BLaER1 treated with 17β-estradiol and CSF1 and Interleukin-3, amounts not matched to agents 10 nM and 100 nM (cell line): Measurements from ENCODE around the gene ZC3H13.

Source experiments
- H3K27ac ChIP-seq, 11 experiments: shearing (Covaris generic); formaldehyde crosslinking; 2 replicates each; pipeline ENCODE4 v1.8.1; 2022
- H3K27me3 ChIP-seq, 11 experiments: shearing (Covaris generic); formaldehyde crosslinking; 2 replicates each; pipeline ENCODE4 v1.8.1; 2022
- H3K36me3 ChIP-seq, 11 experiments: shearing (Covaris generic); formaldehyde crosslinking; 2 replicates each; pipeline ENCODE4 v1.8.1; 2022
- H3K4me1 ChIP-seq, 10 experiments: shearing (Covaris generic); formaldehyde crosslinking; 2 replicates each; pipeline ENCODE4 v1.8.1; 2022
- H3K4me2 ChIP-seq, 11 experiments: shearing (Covaris generic); formaldehyde crosslinking; 2 replicates each; pipeline ENCODE4 v1.8.1; 2022
- H3K4me3 ChIP-seq, 10 experiments: shearing (Covaris generic); formaldehyde crosslinking; 2 replicates each; pipeline ENCODE4 v1.8.1; 2022
- H3K9ac ChIP-seq, 11 experiments: shearing (Covaris generic); formaldehyde crosslinking; 2 replicates each; pipeline ENCODE4 v1.8.1; 2022
- H3K9me3 ChIP-seq, 11 experiments: shearing (Covaris generic); formaldehyde crosslinking; replicated peaks in 1 of 11; 2 replicates each; pipeline ENCODE4 v1.8.1; 2022
- H4K20me1 ChIP-seq, 11 experiments: shearing (Covaris generic); formaldehyde crosslinking; 2 replicates each; pipeline ENCODE4 v1.8.1; 2022
- Cebpa-rat ChIP-seq, 11 experiments: shearing (Covaris generic); IDR thresholded peaks; 2 replicates each; pipeline ENCODE4 v1.8.1; 2022

Gene ZC3H13

GRCh38 chr13:46076827-46077226 lies 24.3 kb upstream of the ZC3H13 start:
- Histone ChIP-seq H3K27ac (no peak overlapping the region), H3K4me2 (peak overlapping the region in 1 of 11 experiments; percentile 39; a peak in 2 of 22 replicates), H3K4me3 (no peak overlapping the region), H3K9ac (no peak overlapping the region), H3K36me3 (no peaks in the 10 kb centered on the region), H4K20me1 (no peaks in the 10 kb centered on the region), H3K9me3 (peaks cover 0 to 19% (median 11%) of the 10 kb centered on the region in 11 experiments; a peak in 16 of 22 replicates), H3K27me3 (no peaks in the 10 kb centered on the region), H3K4me1 (peaks cover 0 to 18% (median 4%) of the 10 kb centered on the region in 10 experiments; a peak in 12 of 20 replicates)
- TF ChIP-seq Cebpa-rat (IDR thresholded peaks at IDR 0.05), result no peak

DNA sequence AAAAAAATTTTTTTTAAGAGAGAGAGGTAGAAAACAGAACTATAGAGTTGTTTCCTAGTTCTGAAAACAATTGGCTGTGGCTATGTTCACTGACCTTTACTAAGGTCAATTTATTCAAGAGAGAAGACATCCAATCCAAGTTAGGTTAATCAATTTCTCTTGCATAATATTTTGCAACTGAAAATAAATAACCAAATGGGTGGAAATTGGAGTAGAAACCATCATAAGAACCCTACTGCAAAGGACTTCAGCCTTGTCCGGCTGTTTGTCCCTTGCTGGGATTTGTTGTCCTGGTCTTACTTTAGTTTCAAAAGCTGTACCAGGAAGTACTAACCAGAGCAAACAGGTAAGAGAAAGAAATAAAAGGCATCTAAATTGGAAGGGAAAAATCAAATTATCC lies 23.3 kb upstream of the ZC3H13 start:
- H3K9ac ChIP-seq, result no peak overlapping the region
- H3K4me2 ChIP-seq, result no peak overlapping the region
- H3K36me3 ChIP-seq, result no peaks in the 10 kb centered on the region

GRCh38 chr13:46071590-46072249 lies 19.2 kb upstream of the ZC3H13 start:
- Histone ChIP-seq H3K9me3 (peaks cover 0 to 19% (median 11%) of the 10 kb centered on the region in 11 experiments; a peak in 16 of 22 replicates), H3K9ac (no peak overlapping the region), H3K36me3 (no peaks in the 10 kb centered on the region), H3K27ac (no peak overlapping the region), H3K4me3 (no peak overlapping the region), H3K4me2 (no peak overlapping the region), H3K27me3 (no peaks in the 10 kb centered on the region), H4K20me1 (no peaks in the 10 kb centered on the region), H3K4me1 (peaks cover 0 to under 1% (median 0%) of the 10 kb centered on the region in 10 experiments; a peak in 2 of 20 replicates)
- TF ChIP-seq Cebpa-rat (IDR thresholded peaks at IDR 0.05), result no peak

More for the DNA sequence above, 23.3 kb upstream of the ZC3H13 start:
- Histone ChIP-seq H3K27ac (no peak overlapping the region), H3K4me1 (peaks cover 0 to 18% (median 4%) of the 10 kb centered on the region in 10 experiments; a peak in 12 of 20 replicates), H3K27me3 (no peaks in the 10 kb centered on the region), H4K20me1 (no peaks in the 10 kb centered on the region), H3K9me3 (peaks cover 0 to 19% (median 11%) of the 10 kb centered on the region in 11 experiments; a peak in 16 of 22 replicates), H3K4me3 (no peak overlapping the region)
- no peak for TF ChIP-seq Cebpa-rat (IDR thresholded peaks at IDR 0.05)

DNA sequence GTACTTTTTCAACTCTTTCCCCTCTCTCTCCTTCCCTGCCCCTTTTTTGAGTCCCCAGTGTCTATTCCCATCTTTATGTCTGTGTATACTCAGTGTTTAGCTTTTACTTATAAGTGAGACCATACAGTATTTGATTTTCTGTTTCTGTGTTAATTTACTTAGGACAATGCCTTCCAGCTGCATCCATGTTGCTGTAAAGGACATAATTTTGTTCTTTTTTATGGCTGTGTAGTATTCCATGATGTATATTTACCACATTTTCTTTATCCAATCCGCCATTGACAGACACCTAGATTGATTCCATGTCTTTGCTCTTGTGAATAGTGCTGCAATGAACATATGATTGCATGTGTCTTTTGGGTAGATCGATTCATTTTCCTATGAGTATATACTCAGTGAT lies 10.7 kb upstream of the ZC3H13 start:
- H3K4me3 ChIP-seq, result no peak overlapping the region
- no peak overlapping the region for H3K9ac ChIP-seq
- peaks cover 0 to 6% (median 0%) of the 10 kb centered on the region in 11 experiments; a peak in 3 of 22 replicates for H3K9me3 ChIP-seq
- no peaks in the 10 kb centered on the region for H3K27me3 ChIP-seq
- no peak overlapping the region for H3K27ac ChIP-seq
- H3K4me1 ChIP-seq, result no peaks in the 10 kb centered on the region
- H3K4me2 ChIP-seq, result no peak overlapping the region
- no peaks in the 10 kb centered on the region; a peak in 1 of 22 replicates for H3K36me3 ChIP-seq
- no peaks in the 10 kb centered on the region for H4K20me1 ChIP-seq
- TF ChIP-seq Cebpa-rat (IDR thresholded peaks at IDR 0.05), result no peak

DNA sequence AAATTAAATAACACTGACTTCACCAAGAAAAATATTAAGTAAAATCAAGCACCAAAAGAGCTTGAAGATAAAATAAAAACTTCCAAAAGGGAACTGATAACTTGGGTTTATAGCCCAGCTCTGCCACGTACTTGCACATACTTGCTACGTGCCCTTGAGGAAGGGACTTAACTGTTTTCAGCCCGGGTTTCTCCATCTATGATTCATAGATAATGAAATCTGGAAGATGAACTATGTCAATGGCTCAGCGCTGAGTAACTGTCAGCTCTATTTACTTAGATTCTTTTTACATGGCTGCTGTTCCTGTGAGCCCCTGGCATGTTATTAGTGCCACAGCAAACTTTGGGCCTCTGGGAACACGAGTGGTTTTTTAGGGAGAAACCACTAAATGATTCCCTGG lies 9.6 kb upstream of the ZC3H13 start:
- Histone ChIP-seq H4K20me1 (no peaks in the 10 kb centered on the region), H3K4me2 (no peak overlapping the region), H3K27ac (no peak overlapping the region), H3K4me1 (peaks cover 0 to 6% (median 0%) of the 10 kb centered on the region in 10 experiments; a peak in 1 of 20 replicates), H3K36me3 (no peaks in the 10 kb centered on the region; a peak in 1 of 22 replicates), H3K9ac (no peak overlapping the region), H3K27me3 (no peaks in the 10 kb centered on the region), H3K4me3 (no peak overlapping the region), H3K9me3 (peaks cover 0 to 6% (median 0%) of the 10 kb centered on the region in 11 experiments; a peak in 3 of 22 replicates)
- TF ChIP-seq Cebpa-rat (IDR thresholded peaks at IDR 0.05), result no peak

GRCh38 chr13:46059405-46059804 lies 6.9 kb upstream of the ZC3H13 start:
- H3K4me2 ChIP-seq, result no peak overlapping the region
- no peak for TF ChIP-seq Cebpa-rat (IDR thresholded peaks at IDR 0.05)
- no peaks in the 10 kb centered on the region for H3K27me3 ChIP-seq
- H3K9ac ChIP-seq, result no peak overlapping the region
- H3K36me3 ChIP-seq, result no peaks in the 10 kb centered on the region; a peak in 1 of 22 replicates
- no peaks in the 10 kb centered on the region for H4K20me1 ChIP-seq
- H3K27ac ChIP-seq, result no peak overlapping the region
- H3K9me3 ChIP-seq, result peaks cover 0 to 6% (median 0%) of the 10 kb centered on the region in 11 experiments; a peak in 3 of 22 replicates
- peaks cover 0 to 10% (median 0%) of the 10 kb centered on the region in 10 experiments; a peak in 1 of 20 replicates for H3K4me1 ChIP-seq
- H3K4me3 ChIP-seq, result no peak overlapping the region

- TF ChIP-seq Cebpa-rat (IDR thresholded peaks at IDR 0.05), result peak in 2 of 11 experiments; percentile 26 to 39; a peak in 2 of 22 replicates
- H3K4me2 ChIP-seq, result no peak overlapping the region
Observed at GRCh38 chr13:46058268-46058667, 5.7 kb upstream of the ZC3H13 start.

GRCh38 chr13:46057256-46058015 lies 4.9 kb upstream of the ZC3H13 start:
- H3K27me3 ChIP-seq, result no peaks in the 10 kb centered on the region
- H3K4me3 ChIP-seq, result no peak overlapping the region
- H3K4me1 ChIP-seq, result peaks cover 7 to 20% (median 8%) of the 10 kb centered on the region in 10 experiments; a peak in 16 of 20 replicates
- no peaks in the 10 kb centered on the region for H3K36me3 ChIP-seq
- H3K9me3 ChIP-seq, result no peaks in the 10 kb centered on the region
- no peak overlapping the region for H3K9ac ChIP-seq
- no peaks in the 10 kb centered on the region for H4K20me1 ChIP-seq
- no peak overlapping the region for H3K27ac ChIP-seq
- H3K4me2 ChIP-seq, result peak overlapping the region in 2 of 11 experiments; percentile 10 to 16; a peak in 1 of 22 replicates
- TF ChIP-seq Cebpa-rat (IDR thresholded peaks at IDR 0.05), result no peak

More at GRCh38 chr13:46058268-46058667, 5.7 kb upstream of the ZC3H13 start:
- Histone ChIP-seq H3K9ac (no peak overlapping the region), H4K20me1 (no peaks in the 10 kb centered on the region), H3K4me3 (no peak overlapping the region), H3K27ac (no peak overlapping the region), H3K27me3 (no peaks in the 10 kb centered on the region), H3K36me3 (no peaks in the 10 kb centered on the region; a peak in 1 of 22 replicates), H3K4me1 (peaks cover 4 to 18% (median 5%) of the 10 kb centered on the region in 10 experiments; a peak in 16 of 20 replicates), H3K9me3 (peaks cover 0 to 4% (median 0%) of the 10 kb centered on the region in 11 experiments; a peak in 3 of 22 replicates)
